ENCODE results near the gene IQCF2.
"Not testable (repeated sequence)": the region's sequence is repeated elsewhere in the genome, so short reads cannot be mapped to it uniquely, and the experiment has no call there.

IQCF2 gene

GRCh38 chr3:51879937-51880336, 18.5 kb downstream of the IQCF2 start:
- no peak for DNase-seq

GRCh38 chr3:51886447-51886846, 25.0 kb downstream of the IQCF2 start:
- DNase-seq, result no peak

- no peak for DNase-seq
These were observed 26.2 kb downstream of the IQCF2 start for GRCh38 chr3:51887620-51888019.

- DNase-seq, result no peak
These were observed 27.2 kb downstream of the IQCF2 start for GRCh38 chr3:51888463-51889105.

GRCh38 chr3:51891242-51892039, 30.0 kb downstream of the IQCF2 start:
- no peak for DNase-seq

GRCh38 chr3:51894391-51894790, 33.0 kb downstream of the IQCF2 start:
- DNase-seq, result no peak

- no peak for DNase-seq
These were observed 33.5 kb downstream of the IQCF2 start for GRCh38 chr3:51894939-51895338.

- no peak for DNase-seq
These were observed 35.3 kb downstream of the IQCF2 start for GRCh38 chr3:51896607-51897305.

- no peak for DNase-seq
These were observed 36.0 kb downstream of the IQCF2 start for GRCh38 chr3:51897391-51897790.

GRCh38 chr3:51900043-51900442, 38.6 kb downstream of the IQCF2 start:
- not testable (repeated sequence) for DNase-seq

- DNase-seq, result not testable (repeated sequence)
These were observed 40.9 kb downstream of the IQCF2 start for GRCh38 chr3:51902361-51902760.

GRCh38 chr3:51904034-51904823, 42.8 kb downstream of the IQCF2 start:
- DNase-seq, result no peak

- DNase-seq, result no peak
These were observed 46.6 kb downstream of the IQCF2 start for GRCh38 chr3:51908026-51908425.
